ENCODE data around the gene SERINC2. TPM values are rescaled to one million over a fixed set of nuclear protein-coding genes. Genes with fewer than 3 reads are reported as not detected.

SERINC2 gene
- total and polyA plus RNA-seq, 9 of the 15 experiments (the other 6 are each of a cell fraction or from before 2014, with no cell fraction given), result 0.07 to 1.2 (median 0.70) TPM; not detected in 2

- peak; percentile 20; the same call in 1 of the 2 replicates for TF ChIP-seq PKNOX1 (IDR thresholded peaks at IDR 0.05)
- TF ChIP-seq GABPB1 (CRISPR knock-in tag; IDR thresholded peaks at IDR 0.05), result no peak
- no peak for TF ChIP-seq IRF1 (CRISPR knock-in tag; IDR thresholded peaks at IDR 0.05; ENCODE audit: borderline replicate concordance)
- TF ChIP-seq ZNF589 (CRISPR knock-in tag; IDR thresholded peaks at IDR 0.05; ENCODE audit: low read depth), result no peak
- TF ChIP-seq ATF4 (CRISPR knock-in tag; IDR thresholded peaks at IDR 0.05), result no peak
- peak; percentile 63 for TF ChIP-seq FOSL1 (tag; conservative IDR thresholded peaks at IDR 0.05)
- TF ChIP-seq POLR2G (IDR thresholded peaks at IDR 0.05; ENCODE audit: low read depth, low read length), result no peak
- no peak for TF ChIP-seq FOXP1 (CRISPR knock-in tag; IDR thresholded peaks at IDR 0.05)
- no peak for TF ChIP-seq EWSR1 (IDR thresholded peaks at IDR 0.05; ENCODE audit: borderline replicate concordance, low read depth, partially characterized antibody)
- TF ChIP-seq RHOXF2B (CRISPR knock-in tag; conservative IDR thresholded peaks at IDR 0.05), result no peak
- TF ChIP-seq TEAD4 (IDR thresholded peaks at IDR 0.05; ENCODE audit: low read length), result peak; percentile 13; the same call in 1 of the 2 replicates
- TF ChIP-seq TEAD4 (CRISPR knock-in tag; IDR thresholded peaks at IDR 0.05; ENCODE audit: borderline replicate concordance), result no peak
- no peak for TF ChIP-seq ZNF280B (CRISPR knock-in tag; IDR thresholded peaks at IDR 0.05)
- TF ChIP-seq BCL6 (CRISPR knock-in tag; IDR thresholded peaks at IDR 0.05), result no peak
- peak; percentile 63 for TF ChIP-seq MEIS2 (IDR thresholded peaks at IDR 0.05; ENCODE audit: partially characterized antibody)
- no peak for TF ChIP-seq ZNF165 (CRISPR knock-in tag; IDR thresholded peaks at IDR 0.05; ENCODE audit: borderline replicate concordance)
- TF ChIP-seq RCOR1 (IDR thresholded peaks at IDR 0.05; ENCODE audit: borderline replicate concordance in 1 of 2, low read depth in 2 of 2, low read length in 2 of 2), result peak in 1 of 2 experiments; percentile 90; a peak in 3 of 4 replicates
- TF ChIP-seq PTTG1 (tag; IDR thresholded peaks at IDR 0.05; ENCODE audit: low read depth), result no peak
- TF ChIP-seq ETV1 (tag; conservative IDR thresholded peaks at IDR 0.05; ENCODE audit: low read depth), result 0 out of 2 replicates have a peak, but pooled peaks have one; percentile 20
- TF ChIP-seq CBFA2T3 (IDR thresholded peaks at IDR 0.05), result peak; percentile 33; the same call in 1 of the 2 replicates
- no peak for TF ChIP-seq HDAC1 (IDR thresholded peaks at IDR 0.05)
Measured at GRCh38 chr1:31444725-31445448, 31.9 kb downstream of the SERINC2 start (continued).

Data from K562 (cell line).